GM21723 (cell line): ENCODE results near the gene IFNGR1.
A peak's percentile ranks its signal among the peaks of the same experiment; 100 is the strongest.

Experiments used
- ATAC-seq: cut with Tn5 transposase; IDR thresholded peaks from one replicate; pipeline ENCODE4 v1.9.1; 2021; ENCODE audit warnings: mild to moderate bottlenecking, moderate library complexity; ENCODE audit not compliant: unreplicated experiment

Gene IFNGR1

GRCh38 chr6:137156650-137157049 is 62.5 kb downstream of the IFNGR1 start:
- ATAC-seq = no peak

DNA sequence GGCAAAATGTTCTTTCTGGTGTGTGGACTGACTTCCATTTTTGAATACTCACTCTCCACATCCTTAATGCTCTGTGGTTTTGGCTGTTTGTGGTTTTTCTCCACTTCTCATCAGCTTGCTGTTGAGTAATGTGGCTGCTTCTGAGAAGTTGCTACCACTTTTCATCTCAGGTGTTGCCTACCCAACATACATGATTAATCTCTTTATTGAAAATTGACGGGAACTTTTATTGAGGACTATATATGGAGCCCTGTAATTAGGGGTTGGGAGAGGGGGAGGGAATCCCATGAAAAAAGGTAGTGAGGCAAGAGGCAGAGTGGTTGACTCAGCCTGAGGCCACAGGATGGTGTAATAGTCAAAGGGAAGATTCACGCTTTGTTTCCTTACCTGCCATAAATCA is 63.4 kb downstream of the IFNGR1 start:
- ATAC-seq = peak; percentile 61

DNA sequence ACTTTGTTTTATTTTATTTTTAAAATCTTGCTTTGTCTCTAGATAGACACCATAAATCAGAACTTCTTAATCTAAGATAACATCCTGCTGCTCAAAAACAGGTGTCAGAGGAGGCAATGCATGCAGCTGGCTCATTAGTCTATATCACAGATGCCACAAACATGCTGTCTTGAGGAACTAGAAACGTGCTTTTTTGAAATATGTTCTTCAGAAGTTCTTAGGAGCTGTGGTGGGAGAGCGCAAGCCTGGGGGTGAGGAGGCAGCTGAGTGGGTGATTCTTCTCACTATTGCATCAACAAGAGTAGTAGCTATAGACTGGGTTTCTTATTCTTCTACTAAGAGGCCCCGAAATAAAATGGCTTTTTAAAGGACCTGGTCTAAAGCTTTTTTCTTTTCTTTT is 69.1 kb downstream of the IFNGR1 start:
- no peak for ATAC-seq

DNA sequence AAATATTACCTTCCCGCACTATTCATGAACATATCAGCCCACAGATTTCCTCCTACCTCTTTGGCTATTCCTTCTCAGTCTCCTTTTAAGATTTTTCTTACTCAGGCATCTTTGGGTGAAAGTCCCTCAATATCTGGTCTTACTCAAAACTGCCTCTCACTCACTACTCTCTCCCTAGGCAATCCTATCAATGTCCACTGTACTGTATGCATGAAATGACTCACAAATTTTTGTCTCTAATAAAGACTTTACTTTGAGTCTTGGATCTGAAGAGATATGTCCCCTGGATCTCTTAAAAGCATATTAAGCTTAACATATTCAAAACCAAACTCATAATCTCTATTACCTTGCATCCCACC is 70.2 kb downstream of the IFNGR1 start:
- ATAC-seq = no peak

DNA sequence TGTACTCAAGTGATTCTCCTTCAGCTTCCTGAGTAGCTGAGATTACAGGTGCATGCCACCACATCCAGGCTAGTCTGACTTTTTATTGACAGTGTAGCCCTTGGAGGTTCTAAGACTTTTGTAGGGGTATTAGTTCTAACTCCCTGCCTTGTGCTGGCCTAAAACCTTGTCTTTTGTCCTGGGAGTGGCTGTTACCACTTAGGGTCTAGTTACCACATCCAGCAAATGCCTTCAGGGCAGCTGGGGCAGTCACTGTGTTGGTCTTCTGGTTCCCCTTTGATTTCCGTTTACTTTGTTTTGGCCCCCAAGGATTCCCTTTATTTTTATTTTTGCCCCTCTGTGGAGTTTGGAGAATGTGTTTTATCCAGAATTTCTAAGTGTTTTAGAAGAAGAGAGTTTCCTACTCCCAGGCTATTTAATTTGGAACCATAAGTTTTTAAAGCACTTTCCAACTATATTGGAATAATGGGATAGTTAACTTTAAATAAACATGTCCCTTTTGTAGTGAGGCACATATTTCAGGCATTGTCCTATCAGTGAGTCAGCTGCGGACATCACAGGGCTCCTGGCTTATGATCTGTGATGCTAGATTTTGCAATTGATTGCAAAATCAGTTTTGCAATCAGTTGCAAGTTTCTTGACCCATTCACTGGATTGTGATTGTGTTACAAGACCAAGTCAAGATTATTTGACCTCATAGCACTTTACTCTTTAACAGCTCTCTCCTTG is 70.7 kb downstream of the IFNGR1 start:
- no peak for ATAC-seq
